Activated CD8-positive, alpha-beta memory T cell treated with anti-CD3 and anti-CD28 coated beads for 36 hours (primary cell): ENCODE results near the gene GIMAP2. TPM values are rescaled to one million over a fixed set of nuclear protein-coding genes. Genes with fewer than 3 reads are reported as not detected.

Experiments used
- CTCF ChIA-PET: fragments of 350-600 bp; sonication (Branson Sonifier 250); formaldehyde crosslinking; loops from one replicate; lab custom pipeline; 2021; ENCODE audit warnings: antibody characterized with exemption; lab: Charles Lee
- POLR2A ChIA-PET: fragments of 350-600 bp; sonication (Branson Sonifier 250); formaldehyde crosslinking; loops from one replicate; lab custom pipeline; 2021; ENCODE audit warnings: antibody characterized with exemption; lab: Charles Lee
- total RNA-seq, 2 experiments: library from RNA; stranded (reverse); gene quantifications; one replicate each; pipeline ENCODE4 v1.2.3, GENCODE V29; 2021

The GIMAP2 gene
- total RNA-seq, 2 experiments from 2014 or later, result 30.6 to 32.1 TPM

- POLR2A ChIA-PET, result interaction anchor here (0.7 kb wide), 1 partner anchor 10 kb away, joined by 3 read pairs; no protein-coding TSS in a partner anchor
- CTCF ChIA-PET, result interaction anchor here (0.5 to 2.2 kb wide), 3 partner anchors 9 to 15 kb away, joined by 3 to 8 read pairs (median 4); no protein-coding TSS in a partner anchor
Observed at GRCh38 chr7:150721970-150722373, 36.5 kb downstream of the GIMAP2 start.

- POLR2A ChIA-PET, result interaction anchor here (1.0 kb wide), 1 partner anchor 25 kb away, joined by 3 read pairs; no protein-coding TSS in a partner anchor
- CTCF ChIA-PET, result interaction anchor here (1.7 kb wide), 1 partner anchor 10 kb away, joined by 4 read pairs; no protein-coding TSS in a partner anchor
Observed at GRCh38 chr7:150722431-150722931, 37.0 kb downstream of the GIMAP2 start.

GRCh38 chr7:150723467-150723866 lies 38.0 kb downstream of the GIMAP2 start:
- ChIA-PET POLR2A (no interaction called here), CTCF (interaction anchor here (0.6 to 1.7 kb wide), 2 partner anchors 9 to 20 kb away, joined by 4 read pairs; no protein-coding TSS in a partner anchor)

GRCh38 chr7:150727381-150727780 lies 41.9 kb downstream of the GIMAP2 start:
- ChIA-PET CTCF (no interaction called here), POLR2A (interaction anchor here (0.6 kb wide), 1 partner anchor 213 kb away, joined by 3 read pairs; no protein-coding TSS in a partner anchor)

GRCh38 chr7:150728011-150728410 lies 42.5 kb downstream of the GIMAP2 start:
- ChIA-PET CTCF (no interaction called here), POLR2A (no interaction called here)

GRCh38 chr7:150728609-150729008 lies 43.1 kb downstream of the GIMAP2 start:
- ChIA-PET POLR2A (no interaction called here), CTCF (interaction anchor here (0.7 kb wide), 1 partner anchor 13 kb away, joined by 3 read pairs; no protein-coding TSS in a partner anchor)

GRCh38 chr7:150731916-150732315 lies 46.4 kb downstream of the GIMAP2 start:
- ChIA-PET CTCF (interaction anchor here (1.3 to 3.0 kb wide), 6 partner anchors 9 to 225 kb away, joined by 3 to 11 read pairs (median 6); partner anchors contain the start of gene GIMAP1), POLR2A (interaction anchor here (0.6 to 2.9 kb wide), 7 partner anchors 10 to 277 kb away, joined by 3 to 23 read pairs (median 5); partner anchors contain the start of genes GIMAP1 and GIMAP6)

GRCh38 chr7:150732786-150733481 lies 47.4 kb downstream of the GIMAP2 start:
- POLR2A ChIA-PET, result interaction anchor here (0.6 to 2.9 kb wide), 12 partner anchors 9 to 637 kb away, joined by 3 to 23 read pairs (median 4); partner anchors contain the start of genes GIMAP1 and GIMAP6
- CTCF ChIA-PET, result interaction anchor here (0.9 to 3.0 kb wide), 10 partner anchors 10 to 283 kb away, joined by 3 to 11 read pairs (median 4); partner anchors contain the start of genes GIMAP1, GIMAP2 and GIMAP8

- CTCF ChIA-PET, result interaction anchor here (0.9 to 3.0 kb wide), 8 partner anchors 9 to 284 kb away, joined by 3 to 11 read pairs (median 6); partner anchors contain the start of genes GIMAP1, GIMAP2 and GIMAP8
- POLR2A ChIA-PET, result interaction anchor here (0.6 to 2.9 kb wide), 7 partner anchors 13 to 637 kb away, joined by 3 to 23 read pairs (median 4); partner anchors contain the start of gene GIMAP1
Observed at GRCh38 chr7:150733482-150734095, 48.1 kb downstream of the GIMAP2 start.

- ChIA-PET POLR2A (interaction anchor here (1.2 to 2.9 kb wide), 2 partner anchors 18 to 21 kb away, joined by 3 to 23 read pairs; partner anchors contain the start of gene GIMAP1), CTCF (no interaction called here)
Observed at GRCh38 chr7:150734254-150734653, 48.7 kb downstream of the GIMAP2 start.

GRCh38 chr7:150735596-150736358 lies 50.3 kb downstream of the GIMAP2 start:
- CTCF ChIA-PET, result no interaction called here

GRCh38 chr7:150736864-150737263 lies 51.4 kb downstream of the GIMAP2 start:
- POLR2A ChIA-PET, result interaction anchor here (0.6 to 2.8 kb wide), 3 partner anchors 10 to 20 kb away, joined by 3 to 22 read pairs (median 6); partner anchors contain the start of gene GIMAP1
- CTCF ChIA-PET, result interaction anchor here (0.7 to 0.9 kb wide), 3 partner anchors 15 to 70 kb away, joined by 3 read pairs; no protein-coding TSS in a partner anchor

More at GRCh38 chr7:150735596-150736358, 50.3 kb downstream of the GIMAP2 start:
- POLR2A ChIA-PET, result interaction anchor here (1.0 to 1.2 kb wide), 2 partner anchors 19 kb away, joined by 3 read pairs; partner anchors contain the start of gene GIMAP1

- ChIA-PET CTCF (interaction anchor here (0.7 to 1.3 kb wide), 5 partner anchors 16 to 71 kb away, joined by 3 to 5 read pairs (median 3); partner anchors contain the start of gene GIMAP1), POLR2A (interaction anchor here (0.7 to 2.8 kb wide), 8 partner anchors 9 to 285 kb away, joined by 3 to 22 read pairs (median 9); partner anchors contain the start of genes GIMAP1, GIMAP2 and GIMAP4)
Observed at GRCh38 chr7:150737265-150738055, 52.0 kb downstream of the GIMAP2 start, which contains the start of gene GIMAP5. GIMAP5 (plus strand) TSS chr7:150737418; CDS start chr7:150740885, 3,467 bp downstream.

- CTCF ChIA-PET, result interaction anchor here (1.0 to 1.3 kb wide), 3 partner anchors 22 to 72 kb away, joined by 3 to 5 read pairs (median 5); partner anchors contain the start of gene GIMAP1
- POLR2A ChIA-PET, result interaction anchor here (0.6 to 2.8 kb wide), 10 partner anchors 9 to 286 kb away, joined by 3 to 22 read pairs (median 8); partner anchors contain the start of genes GIMAP1, GIMAP2, GIMAP4 and GIMAP6
Observed at GRCh38 chr7:150738092-150738491, 52.6 kb downstream of the GIMAP2 start.

- POLR2A ChIA-PET, result interaction anchor here (0.6 to 2.8 kb wide), 8 partner anchors 9 to 287 kb away, joined by 3 to 22 read pairs (median 9); partner anchors contain the start of genes GIMAP1, GIMAP2, GIMAP4 and GIMAP6
- CTCF ChIA-PET, result interaction anchor here (1.0 to 1.3 kb wide), 3 partner anchors 23 to 73 kb away, joined by 3 to 5 read pairs (median 5); partner anchors contain the start of gene GIMAP1
Observed at GRCh38 chr7:150738591-150739001, 53.1 kb downstream of the GIMAP2 start.

GRCh38 chr7:150739033-150739432 lies 53.5 kb downstream of the GIMAP2 start:
- ChIA-PET CTCF (interaction anchor here (1.0 to 1.3 kb wide), 3 partner anchors 23 to 73 kb away, joined by 3 to 5 read pairs (median 5); partner anchors contain the start of gene GIMAP1), POLR2A (interaction anchor here (1.3 to 2.8 kb wide), 6 partner anchors 16 to 287 kb away, joined by 6 to 22 read pairs (median 10); partner anchors contain the start of genes GIMAP1, GIMAP2, GIMAP4 and GIMAP6)
